Mesenchymal stem cell (in vitro differentiated cells and primary cell): ENCODE results near the gene CCNF. TPM values are rescaled to one million over a fixed set of nuclear protein-coding genes. Genes with fewer than 3 reads are reported as not detected.

Experiments used
- DNase-seq: peaks from one replicate; pipeline ENCODE4 v3.0.0-alpha.2; 2013
- H2AFZ ChIP-seq: one replicate; pipeline ENCODE4 v1.6.1; 2013; ENCODE audit warnings: low read depth, mild to moderate bottlenecking, control low read depth, inconsistent platforms, low read length, moderate library complexity
- H2AK5ac ChIP-seq: 2 replicates; pipeline ENCODE4 v1.6.1; 2013; ENCODE audit warnings: low read length, moderate library complexity, mild to moderate bottlenecking, inconsistent platforms; ENCODE audit not compliant: severe bottlenecking
- H2BK120ac ChIP-seq: one replicate; pipeline ENCODE4 v1.6.1; 2013; ENCODE audit warnings: low read depth, mild to moderate bottlenecking, inconsistent platforms, low read length, moderate library complexity
- H2BK12ac ChIP-seq, 2 experiments: one replicate each; pipeline ENCODE4 v1.6.1; 2013; ENCODE audit warnings: inconsistent platforms in 2 of 2, low read length in 2 of 2, mild to moderate bottlenecking in 2 of 2, moderate library complexity in 2 of 2, control low read depth in 1 of 2
- H2BK15ac ChIP-seq: one replicate; pipeline ENCODE4 v1.6.1; 2013; ENCODE audit warnings: mild to moderate bottlenecking, low read depth, inconsistent platforms; ENCODE audit not compliant: poor library complexity, severe bottlenecking
- H2BK5ac ChIP-seq: 2 replicates; pipeline ENCODE4 v1.6.1; 2013; ENCODE audit warnings: low read depth, mild to moderate bottlenecking, low read length, control low read depth, inconsistent platforms; ENCODE audit not compliant: poor library complexity, severe bottlenecking
- H3K14ac ChIP-seq, 2 experiments: one replicate each; pipeline ENCODE4 v1.6.1; 2013; ENCODE audit warnings: inconsistent platforms in 2 of 2, low read length in 2 of 2, control low read depth in 1 of 2, mild to moderate bottlenecking in 1 of 2, moderate library complexity in 1 of 2
- H3K18ac ChIP-seq, 2 experiments: one replicate each; pipeline ENCODE4 v1.6.1; 2013; ENCODE audit warnings: inconsistent platforms in 2 of 2, low read length in 2 of 2, control low read depth in 1 of 2, low read depth in 1 of 2, mild to moderate bottlenecking in 1 of 2
- H3K23ac ChIP-seq, 2 experiments: one replicate each; pipeline ENCODE4 v1.6.1; 2013; ENCODE audit warnings: inconsistent platforms in 2 of 2, low read length in 2 of 2, mild to moderate bottlenecking in 2 of 2, moderate library complexity in 2 of 2, control low read depth in 1 of 2
- H3K27ac ChIP-seq: 2 replicates; pipeline ENCODE4 v1.5.1; 2013; ENCODE audit warnings: mild to moderate bottlenecking, moderate library complexity, low read length, control low read depth, inconsistent platforms; ENCODE audit not compliant: poor library complexity, severe bottlenecking
- H3K27me3 ChIP-seq, 2 experiments: 2 replicates each; pipeline versions ENCODE4 v1.6.1 to v1.7.0; 2013; ENCODE audit warnings: low read length in 2 of 2, mild to moderate bottlenecking in 2 of 2, moderate library complexity in 2 of 2, control low read depth in 1 of 2, inconsistent platforms in 1 of 2; ENCODE audit not compliant: control insufficient read depth in 1 of 2, insufficient read depth in 1 of 2
- H3K36me3 ChIP-seq, 2 experiments: 2 replicates each; pipeline versions ENCODE4 v1.6.1 to v1.7.0; 2013; ENCODE audit warnings: low read length in 2 of 2, control low read depth in 1 of 2, inconsistent platforms in 1 of 2, low read depth in 1 of 2, mild to moderate bottlenecking in 1 of 2; ENCODE audit not compliant: insufficient read depth in 2 of 2, control insufficient read depth in 1 of 2
- H3K4ac ChIP-seq, 2 experiments: one replicate each; pipeline ENCODE4 v1.6.1; 2013; ENCODE audit warnings: inconsistent platforms in 2 of 2, low read length in 2 of 2, mild to moderate bottlenecking in 2 of 2, moderate library complexity in 2 of 2, control low read depth in 1 of 2, low read depth in 1 of 2
- H3K4me1 ChIP-seq: 2 replicates; pipeline ENCODE4 v1.6.1; 2013; ENCODE audit warnings: low read depth, low read length, control low read depth; ENCODE audit not compliant: control insufficient read depth, insufficient read depth
- H3K4me2 ChIP-seq: 2 replicates; pipeline ENCODE4 v1.6.1; 2013; ENCODE audit warnings: low read length, mild to moderate bottlenecking, inconsistent platforms; ENCODE audit not compliant: poor library complexity, severe bottlenecking
- H3K4me3 ChIP-seq, 2 experiments: 2 replicates each; pipeline versions ENCODE4 v1.5.1 to v1.7.0; 2013; ENCODE audit warnings: low read length in 2 of 2, mild to moderate bottlenecking in 2 of 2, control low read depth in 1 of 2, low read depth in 1 of 2; ENCODE audit not compliant: insufficient read depth in 1 of 2
- H3K79me1 ChIP-seq: replicated peaks from 2 replicates; pipeline ENCODE4 v1.6.1; 2013; ENCODE audit warnings: mild to moderate bottlenecking, control low read depth, low read length, inconsistent platforms; ENCODE audit not compliant: poor library complexity, severe bottlenecking
- H3K9ac ChIP-seq: 2 replicates; pipeline ENCODE4 v1.7.0; 2013; ENCODE audit warnings: mild to moderate bottlenecking, low read length, moderate library complexity
- H3K9me3 ChIP-seq: 2 replicates; pipeline ENCODE4 v1.7.0; 2013; ENCODE audit warnings: mild to moderate bottlenecking, low read length; ENCODE audit not compliant: control insufficient read depth
- H4K8ac ChIP-seq: one replicate; pipeline ENCODE4 v1.6.1; 2013; ENCODE audit warnings: inconsistent platforms, mild to moderate bottlenecking, low read length, moderate library complexity
- H4K91ac ChIP-seq: one replicate; pipeline ENCODE4 v1.6.1; 2013; ENCODE audit warnings: mild to moderate bottlenecking, low read length, inconsistent platforms
- WGBS: methylation state at CpG from one replicate; pipeline ENCODE4 v1.1.7; 2013; ENCODE audit warnings: mixed read lengths; 5-methylcytosine and 5-hydroxymethylcytosine counted together
- polyA plus RNA-seq, 2 experiments: library from polyadenylated mRNA; stranded (reverse); fragments of 200-250 nt; gene quantifications; one replicate each; pipeline ENCODE4 v1.2.3, GENCODE V29; 2013

CCNF gene, protein sequence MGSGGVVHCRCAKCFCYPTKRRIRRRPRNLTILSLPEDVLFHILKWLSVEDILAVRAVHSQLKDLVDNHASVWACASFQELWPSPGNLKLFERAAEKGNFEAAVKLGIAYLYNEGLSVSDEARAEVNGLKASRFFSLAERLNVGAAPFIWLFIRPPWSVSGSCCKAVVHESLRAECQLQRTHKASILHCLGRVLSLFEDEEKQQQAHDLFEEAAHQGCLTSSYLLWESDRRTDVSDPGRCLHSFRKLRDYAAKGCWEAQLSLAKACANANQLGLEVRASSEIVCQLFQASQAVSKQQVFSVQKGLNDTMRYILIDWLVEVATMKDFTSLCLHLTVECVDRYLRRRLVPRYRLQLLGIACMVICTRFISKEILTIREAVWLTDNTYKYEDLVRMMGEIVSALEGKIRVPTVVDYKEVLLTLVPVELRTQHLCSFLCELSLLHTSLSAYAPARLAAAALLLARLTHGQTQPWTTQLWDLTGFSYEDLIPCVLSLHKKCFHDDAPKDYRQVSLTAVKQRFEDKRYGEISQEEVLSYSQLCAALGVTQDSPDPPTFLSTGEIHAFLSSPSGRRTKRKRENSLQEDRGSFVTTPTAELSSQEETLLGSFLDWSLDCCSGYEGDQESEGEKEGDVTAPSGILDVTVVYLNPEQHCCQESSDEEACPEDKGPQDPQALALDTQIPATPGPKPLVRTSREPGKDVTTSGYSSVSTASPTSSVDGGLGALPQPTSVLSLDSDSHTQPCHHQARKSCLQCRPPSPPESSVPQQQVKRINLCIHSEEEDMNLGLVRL
- polyA plus RNA-seq (2013, experiment 1 of 2) = 2.7 TPM
- 2.7 TPM for polyA plus RNA-seq (2013, experiment 2 of 2)

DNA sequence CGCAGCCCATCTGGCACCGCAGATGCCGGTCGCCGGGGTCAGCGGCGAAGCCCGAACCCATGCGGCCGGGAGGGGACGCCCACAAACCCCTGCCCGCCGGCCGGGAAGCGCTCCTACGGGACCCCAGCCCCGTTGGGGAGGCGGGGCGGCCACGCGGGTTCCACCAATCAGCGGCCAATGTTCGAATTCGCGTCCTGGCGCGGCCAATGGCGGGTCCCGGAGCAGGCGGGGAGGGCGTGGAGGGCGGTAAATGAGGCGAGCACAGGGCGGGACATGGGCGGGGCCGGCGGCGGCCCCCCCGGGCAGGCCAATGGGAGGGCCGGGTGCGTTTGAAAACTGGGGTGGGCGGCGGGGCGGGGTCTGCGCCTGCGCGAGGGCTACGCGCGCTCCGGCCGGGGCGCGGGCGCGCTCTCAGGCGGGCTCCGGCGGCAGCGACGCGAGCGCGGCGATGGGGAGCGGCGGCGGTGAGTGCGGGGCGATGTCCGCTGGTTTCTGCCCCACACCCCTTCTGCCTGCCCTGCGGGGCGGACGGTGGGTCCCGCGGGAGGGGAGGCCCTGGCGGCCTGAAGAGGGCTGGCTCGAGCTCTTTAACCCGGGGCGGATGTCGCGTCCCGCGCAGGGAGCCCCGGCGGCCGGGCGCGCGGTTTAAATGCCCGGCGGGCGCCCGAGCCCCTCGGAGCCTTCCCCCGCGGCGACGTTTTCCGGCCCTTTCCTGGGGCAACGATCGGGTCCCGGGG is at the start of gene CCNF:
Gene CCNF (plus strand): TSS at position 414 of the 737 bp plus-strand sequence. CDS start 35 bp downstream, at position 449.
- Histone ChIP-seq H2BK5ac (no peak within 1 kb of the TSS), H3K27ac (no peak within 1 kb of the TSS), H2BK120ac (peak within 1 kb of the TSS; percentile 23), H3K79me1 (peaks cover 25% of the 10 kb centered on the region), H3K4ac (peak within 1 kb of the TSS; percentile 61 to 73), H3K4me3 (peak within 1 kb of the TSS; percentile 89 to 93), H3K9me3 (no peaks in the 10 kb centered on the region), H4K91ac (peak within 1 kb of the TSS; percentile 70), H3K18ac (peak within 1 kb of the TSS; percentile 91 to 97), H2AK5ac (no peak within 1 kb of the TSS), H3K23ac (peak within 1 kb of the TSS; percentile 39 to 91), H3K27me3 (no peaks in the 10 kb centered on the region), H2BK15ac (peak within 1 kb of the TSS; percentile 70), H3K4me1 (peaks cover 15% of the 10 kb centered on the region), H3K36me3 (peaks cover 14 to 19% of the 10 kb centered on the region in 2 experiments), H2AFZ (peak within 1 kb of the TSS; percentile 80), H3K14ac (peak within 1 kb of the TSS in 1 of 2 experiments; percentile 95), H3K4me2 (peak within 1 kb of the TSS; percentile 89), H2BK12ac (peak within 1 kb of the TSS; percentile 33 to 67), H4K8ac (peak within 1 kb of the TSS; percentile 83), H3K9ac (peak within 1 kb of the TSS; percentile 85)
- DNase-seq = peak; percentile 95
- under 1% methylated on average over 70 of the region's 103 CpGs for WGBS

DNA sequence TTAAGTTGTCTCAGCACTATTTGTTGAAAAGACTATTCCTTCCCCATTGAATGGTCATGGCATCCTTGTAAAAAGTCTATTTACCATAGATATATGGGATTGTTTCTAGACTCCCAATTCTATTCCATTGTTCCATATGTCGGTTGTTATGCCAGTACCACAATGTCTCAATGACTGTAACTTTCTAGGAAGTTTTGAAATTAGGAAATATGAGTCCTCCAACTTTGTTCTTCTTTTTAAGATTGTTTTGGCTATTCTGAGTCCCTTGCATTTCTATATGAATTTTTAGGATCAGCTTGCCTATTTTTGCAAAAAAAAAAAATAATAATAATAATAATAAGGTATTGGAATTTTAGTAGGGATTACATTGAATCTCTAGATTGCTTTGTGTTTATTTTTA is 45.7 kb upstream of the CCNF start:
- no peaks in the 10 kb centered on the region for H3K79me1 ChIP-seq
- no peak overlapping the region for H2BK15ac ChIP-seq
- peaks cover 2% of the 10 kb centered on the region for H3K4me1 ChIP-seq
- no peak overlapping the region for H2AFZ ChIP-seq
- no peak overlapping the region for H3K4ac ChIP-seq
- no peak overlapping the region for H3K4me2 ChIP-seq
- H3K36me3 ChIP-seq = no peaks in the 10 kb centered on the region
- WGBS = no CpG with 5 or more reads among the region's 1 CpG
- H3K14ac ChIP-seq = no peak overlapping the region
- no peak overlapping the region for H2AK5ac ChIP-seq
- H3K9me3 ChIP-seq = no peaks in the 10 kb centered on the region
- no peak overlapping the region for H3K9ac ChIP-seq
- no peak overlapping the region for H3K23ac ChIP-seq
- H3K18ac ChIP-seq = no peak overlapping the region
- no peak overlapping the region for H2BK12ac ChIP-seq
- no peak overlapping the region for H2BK120ac ChIP-seq
- no peak overlapping the region for H4K8ac ChIP-seq
- no peak overlapping the region for H3K27ac ChIP-seq
- H2BK5ac ChIP-seq = no peak overlapping the region
- no peaks in the 10 kb centered on the region for H3K27me3 ChIP-seq
- DNase-seq = no peak
- H3K4me3 ChIP-seq = no peak overlapping the region
- no peak overlapping the region for H4K91ac ChIP-seq

DNA sequence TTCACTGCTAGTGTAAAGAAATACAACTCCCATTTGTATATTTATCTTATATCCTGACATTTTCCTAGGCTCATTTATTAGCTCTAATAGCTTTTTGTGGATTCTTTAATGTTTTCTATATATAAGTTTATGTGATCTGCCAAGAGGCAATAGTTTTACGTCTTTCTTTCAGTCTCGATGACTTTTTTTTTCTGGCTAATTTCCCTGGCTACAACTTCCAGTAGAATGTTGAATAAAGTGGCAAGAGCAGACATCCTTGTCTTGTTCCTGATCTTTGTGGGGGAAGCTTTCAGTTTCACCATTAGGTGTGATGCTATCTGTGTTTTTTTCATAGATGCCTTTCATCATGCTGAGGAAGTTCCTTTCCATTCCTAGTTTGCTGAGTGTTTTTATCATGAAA is 44.8 kb upstream of the CCNF start:
- no peak overlapping the region for H3K4ac ChIP-seq
- DNase-seq = no peak
- H3K23ac ChIP-seq = no peak overlapping the region
- H4K8ac ChIP-seq = no peak overlapping the region
- no peak overlapping the region for H2AFZ ChIP-seq
- peaks cover 2% of the 10 kb centered on the region for H3K4me1 ChIP-seq
- no peak overlapping the region for H3K14ac ChIP-seq
- H2BK15ac ChIP-seq = no peak overlapping the region
- no peaks in the 10 kb centered on the region for H3K36me3 ChIP-seq
- H2BK5ac ChIP-seq = no peak overlapping the region
- H3K79me1 ChIP-seq = no peaks in the 10 kb centered on the region
- H3K27ac ChIP-seq = no peak overlapping the region
- H3K9me3 ChIP-seq = no peaks in the 10 kb centered on the region
- no peak overlapping the region for H2AK5ac ChIP-seq
- H3K18ac ChIP-seq = no peak overlapping the region
- no peak overlapping the region for H3K4me2 ChIP-seq
- 41% methylated on average over 2 of the region's 2 CpGs for WGBS
- H2BK120ac ChIP-seq = no peak overlapping the region
- H3K4me3 ChIP-seq = no peak overlapping the region
- no peaks in the 10 kb centered on the region for H3K27me3 ChIP-seq
- no peak overlapping the region for H2BK12ac ChIP-seq
- H3K9ac ChIP-seq = no peak overlapping the region
- H4K91ac ChIP-seq = no peak overlapping the region
